HG03196 (cell line): ENCODE data around the gene TRPM5.

ENCODE experiments used
- ATAC-seq: cut with Tn5 transposase; IDR thresholded peaks from one replicate; pipeline ENCODE4 v1.9.1; 2021; ENCODE audit not compliant: unreplicated experiment

TRPM5 gene

GRCh38 chr11:2421996-2422395 is 22.3 kb downstream of the TRPM5 start:
- ATAC-seq = no peak

GRCh38 chr11:2421226-2421994 is 22.9 kb downstream of the TRPM5 start:
- ATAC-seq = no peak

GRCh38 chr11:2420502-2421225 is 23.6 kb downstream of the TRPM5 start:
- no peak for ATAC-seq

GRCh38 chr11:2419638-2420501 is 24.4 kb downstream of the TRPM5 start:
- ATAC-seq = no peak

GRCh38 chr11:2418693-2419360 is 25.5 kb downstream of the TRPM5 start:
- ATAC-seq = no peak

- no peak for ATAC-seq
Measured at GRCh38 chr11:2417856-2418692, 26.2 kb downstream of the TRPM5 start.

- ATAC-seq = no peak
Measured at GRCh38 chr11:2416765-2417164, 27.5 kb downstream of the TRPM5 start.

GRCh38 chr11:2415601-2416380 is 28.5 kb downstream of the TRPM5 start:
- no peak for ATAC-seq

- no peak for ATAC-seq
Measured at GRCh38 chr11:2415171-2415570, 29.1 kb downstream of the TRPM5 start.

GRCh38 chr11:2414616-2415015 is 29.7 kb downstream of the TRPM5 start:
- ATAC-seq = no peak

- no peak for ATAC-seq
Measured at GRCh38 chr11:2413742-2414579, 30.4 kb downstream of the TRPM5 start.

GRCh38 chr11:2412323-2412722 is 32.0 kb downstream of the TRPM5 start:
- ATAC-seq = no peak

- ATAC-seq = no peak
Measured at GRCh38 chr11:2411446-2412305, 32.6 kb downstream of the TRPM5 start.

GRCh38 chr11:2410616-2411015 is 33.7 kb downstream of the TRPM5 start:
- ATAC-seq = no peak

- ATAC-seq = no peak
Measured at GRCh38 chr11:2409611-2410468, 34.5 kb downstream of the TRPM5 start.

- ATAC-seq = no peak
Measured at GRCh38 chr11:2409126-2409525, 35.2 kb downstream of the TRPM5 start.

- no peak for ATAC-seq
Measured at GRCh38 chr11:2408671-2409070, 35.6 kb downstream of the TRPM5 start.
